OCI-LY1 (cell line): ENCODE measurements around the gene MTUS2.

Experiments
- CTCF ChIP-seq: fragments of 200-600 bp; sonication (generic), shearing (Covaris generic); IDR thresholded peaks from 2 replicates; pipeline ENCODE4 v1.5.1; 2017; ENCODE audit warnings: mild to moderate bottlenecking, antibody characterized with exemption, low read length, moderate library complexity, mixed read lengths
- EZH2 ChIP-seq: fragments of 200-600 bp; sonication (generic), shearing (Covaris generic); IDR thresholded peaks from 2 replicates; pipeline ENCODE4 v1.8.0; 2017; ENCODE audit warnings: borderline replicate concordance, mixed run types, mild to moderate bottlenecking, antibody characterized with exemption, low read length, moderate library complexity, mixed read lengths

- TF ChIP-seq CTCF (no peak), EZH2 (no peak)
These were observed 710.8 kb downstream of the MTUS2 start for GRCh38 chr13:29530901-29531300.
